HepG2 (cell line): ENCODE data around the gene KRTAP1-1. TPM values are rescaled to one million over a fixed set of nuclear protein-coding genes. Genes with fewer than 3 reads are reported as not detected.

ENCODE experiments used
- ASH2L ChIP-seq: fragments of 300-600, 200-600 bp; sonication (generic); IDR thresholded peaks from 2 replicates; pipeline ENCODE4 v1.7.0; 2017; ENCODE audit warnings: low read depth, mild to moderate bottlenecking, moderate library complexity, mixed read lengths, low read length; ENCODE audit not compliant: insufficient read length
- CC2D1A ChIP-seq: sonication (generic); formaldehyde crosslinking; IDR thresholded peaks from 2 replicates; pipeline ENCODE4 v1.8.1; 2023; ENCODE audit warnings: mild to moderate bottlenecking, missing genetic modification reagents
- CREB1 ChIP-seq, 2 experiments: fragments of 450-650 bp in 1 of 2; IDR thresholded peaks; 2 replicates each; pipeline ENCODE4 v1.6.1; 2016 to 2017; ENCODE audit warnings: control low read depth in 1 of 2, mild to moderate bottlenecking in 1 of 2, missing compliant biosample characterization in 1 of 2, missing genetic modification characterization in 1 of 2
- HNRNPL ChIP-seq: fragments of 200-400 bp; formaldehyde crosslinking; IDR thresholded peaks from 2 replicates; pipeline ENCODE4 v1.6.1; 2017; ENCODE audit warnings: mild to moderate bottlenecking, low read depth, low read length
- IRX3 ChIP-seq: sonication (generic); formaldehyde crosslinking; IDR thresholded peaks from 2 replicates; pipeline ENCODE4 v1.8.1; 2023; ENCODE audit warnings: mild to moderate bottlenecking, low read depth, missing genetic modification reagents, borderline replicate concordance
- JUNB ChIP-seq: sonication (generic); formaldehyde crosslinking; IDR thresholded peaks from 2 replicates; pipeline ENCODE4 v1.8.0; 2022; ENCODE audit warnings: missing genetic modification reagents, mild to moderate bottlenecking, borderline replicate concordance
- MTERF4 ChIP-seq: sonication (generic); formaldehyde crosslinking; IDR thresholded peaks from 2 replicates; pipeline ENCODE4 v1.8.0; 2023; ENCODE audit warnings: mild to moderate bottlenecking, missing genetic modification reagents
- ZBTB21 ChIP-seq: sonication (generic); formaldehyde crosslinking; IDR thresholded peaks from 2 replicates; pipeline ENCODE4 v1.4.0; 2020; ENCODE audit warnings: missing genetic modification reagents
- ZHX2 ChIP-seq, 2 experiments: sonication (generic) in 1 of 2; formaldehyde crosslinking in 1 of 2; IDR thresholded peaks; 2 replicates each; pipeline versions ENCODE4 v1.6.1 to v1.9.0; 2014 to 2022; ENCODE audit warnings: antibody characterized with exemption in 1 of 2, borderline replicate concordance in 1 of 2, inconsistent platforms in 1 of 2, low read depth in 1 of 2, missing genetic modification reagents in 1 of 2
- ZNF205 ChIP-seq: IDR thresholded peaks from 2 replicates; pipeline ENCODE4 v1.6.1; 2018; ENCODE audit warnings: missing biosample characterization, missing genetic modification reagents
- ZNF567 ChIP-seq: sonication (generic); formaldehyde crosslinking; IDR thresholded peaks from 2 replicates; pipeline ENCODE4 v1.8.1; 2023; ENCODE audit warnings: mild to moderate bottlenecking, missing genetic modification reagents, borderline replicate concordance
- ZNF574 ChIP-seq: sonication (generic); formaldehyde crosslinking; IDR thresholded peaks from 2 replicates; pipeline ENCODE4 v1.4.0; 2020; ENCODE audit warnings: missing genetic modification reagents
- ZNF766 ChIP-seq: sonication (generic); formaldehyde crosslinking; IDR thresholded peaks from 2 replicates; pipeline ENCODE4 v1.5.0; 2020; ENCODE audit warnings: missing genetic modification reagents, borderline replicate concordance
- ZNF770 ChIP-seq: sonication (generic); formaldehyde crosslinking; IDR thresholded peaks from 2 replicates; pipeline ENCODE4 v1.5.0; 2020; ENCODE audit warnings: mild to moderate bottlenecking, missing genetic modification reagents
- ZNF782 ChIP-seq: sonication (generic); formaldehyde crosslinking; IDR thresholded peaks from 2 replicates; pipeline ENCODE4 v1.4.0; 2020; ENCODE audit warnings: missing genetic modification reagents, mild to moderate bottlenecking, borderline replicate concordance
- polyA plus RNA-seq, 8 experiments: library from polyadenylated mRNA; depleted of rRNA in 3 of 8; stranded (reverse) in 7 of 8; unstranded in 1 of 8; fragments of >200 nt; fragmentation: Illumina TruSeq in 4 of 8; extraction: Trizol in 4 of 8; gene quantifications; 2 replicates each; pipeline versions ENCODE4 v1.2.1 to v1.2.3, GENCODE V29; 2011 to 2016; ENCODE audit warnings: low read depth in 4 of 8, missing spikeins in 1 of 8, mixed read lengths in 1 of 8; ENCODE audit not compliant: insufficient read depth in 1 of 8
- total RNA-seq, 5 experiments: library from RNA; depleted of rRNA; stranded (reverse); fragments of >200 nt; fragmentation: Illumina TruSeq; extraction: Trizol; gene quantifications; 2 replicates each; pipeline ENCODE4 v1.2.3, GENCODE V29; 2016; ENCODE audit warnings: low read depth in 1 of 5

KRTAP1-1 gene
- total and polyA plus RNA-seq, 2 of the 13 experiments (the other 11 are each of a cell fraction or from before 2014, with no cell fraction given) = not detected

- TF ChIP-seq ZNF770 (no peak), ASH2L (peak; percentile 85), CREB1 (IDR thresholded peaks at IDR 0.05) (no peak; the same call in 1 of the 2 replicates), CREB1 (CRISPR knock-in tag; IDR thresholded peaks at IDR 0.05) (peak; percentile 73), ZNF567 (CRISPR knock-in tag) (no peak), JUNB (CRISPR knock-in tag) (no peak), CC2D1A (CRISPR knock-in tag) (no peak), ZNF782 (no peak), ZNF574 (CRISPR knock-in tag) (no peak), HNRNPL (no peak), ZNF766 (CRISPR knock-in tag) (no peak), ZNF205 (CRISPR knock-in tag) (no peak), ZBTB21 (CRISPR knock-in tag) (no peak), IRX3 (no peak), MTERF4 (CRISPR knock-in tag) (no peak), ZHX2 (IDR thresholded peaks at IDR 0.05; ENCODE audit: low read depth) (no peak), ZHX2 (CRISPR knock-in tag; IDR thresholded peaks at IDR 0.05; ENCODE audit: borderline replicate concordance) (no peak)
Measured at GRCh38 chr17:41009301-41009760, 31.9 kb downstream of the KRTAP1-1 start (continued).
